H1 (cell line): ENCODE measurements around the gene CCDC180. TPM values are rescaled to one million over a fixed set of nuclear protein-coding genes. Genes with fewer than 3 reads are reported as not detected.

ENCODE experiments used
- EZH2 ChIP-seq: fragments of 200-600 bp; sonication (generic); IDR thresholded peaks from 2 replicates; pipeline ENCODE4 v1.7.1; 2012; ENCODE audit warnings: low read depth, mild to moderate bottlenecking, moderate library complexity, low read length, inconsistent platforms; ENCODE audit not compliant: severe bottlenecking
- POLR2A ChIP-seq, 2 experiments: IDR thresholded peaks; 1 replicate in 1 of 2; 2 replicates in 1 of 2; pipeline ENCODE4 v1.6.1; 2011; ENCODE audit warnings: low read depth in 2 of 2, low read length in 2 of 2, mild to moderate bottlenecking in 2 of 2; ENCODE audit errors: control extremely low read depth in 1 of 2
- RFX5 ChIP-seq: IDR thresholded peaks from 2 replicates; pipeline ENCODE4 v1.6.1; 2011; ENCODE audit warnings: low read depth, low read length, improper control_type of control experiment, borderline replicate concordance
- polyA plus RNA-seq, 7 experiments: library from polyadenylated mRNA; depleted of rRNA in 3 of 7; stranded (reverse) in 5 of 7; unstranded in 2 of 7; fragments of >200 nt in 5 of 7; fragments of 200-250 nt in 2 of 7; gene quantifications; 1 replicate in 5 of 7; 2 replicates in 1 of 7; 4 replicates in 1 of 7; pipeline versions ENCODE4 v1.2.1 to v1.2.3, GENCODE V29; 2011 to 2013; ENCODE audit warnings: missing spikeins in 2 of 7, mixed read lengths in 2 of 7
- total RNA-seq: library from RNA; stranded (reverse); fragmentation: NEBNext Ultra II Directional; extraction: Animal tissue kit (Norgen Biotek cat#: 25700); gene quantifications from 2 replicates; pipeline ENCODE4 v1.2.1, GENCODE V29; 2021

The CCDC180 gene
- total and polyA plus RNA-seq, 2 of the 8 experiments (the other 6 are each of a cell fraction or from before 2014, with no cell fraction given): 2.6 to 8.2 TPM

GRCh38 chr9:97283768-97284167, 23.7 kb upstream of the CCDC180 start (continued):
- TF ChIP-seq EZH2 (no peak), RFX5 (no peak), POLR2A (IDR thresholded peaks at IDR 0.05; ENCODE audit: control extremely low read depth in 1 of 2, low read depth in 2 of 2, low read length in 2 of 2) (no peak)
